Testis (tissue), 3 donors: ENCODE results near the gene SLC26A9. TPM values are rescaled to one million over a fixed set of nuclear protein-coding genes. Genes with fewer than 3 reads are reported as not detected.

Source experiments
- DNase-seq: peaks from one replicate; pipeline ENCODE4 v3.0.0-alpha.2; 2019
- H3K27ac ChIP-seq, 2 donors: fragments of 200-600 bp; sonication (generic); one replicate each; pipeline ENCODE4 v1.5.1; 2019
- H3K27me3 ChIP-seq: fragments of 200-600 bp; sonication (generic); one replicate; pipeline ENCODE4 v1.5.1; 2019
- H3K36me3 ChIP-seq: fragments of 200-600 bp; sonication (generic); one replicate; pipeline ENCODE4 v1.5.1; 2017; ENCODE audit warnings: low read depth; ENCODE audit errors: missing control alignments
- H3K4me1 ChIP-seq: fragments of 200-600 bp; sonication (generic); one replicate; pipeline ENCODE4 v1.5.1; 2019
- H3K4me3 ChIP-seq, 2 donors: fragments of 200-600 bp; sonication (generic); one replicate each; pipeline ENCODE4 v1.5.1; 2017 to 2019
- H3K9me3 ChIP-seq: fragments of 200-600 bp; sonication (generic); one replicate; pipeline ENCODE4 v1.5.1; 2017
- CTCF ChIP-seq, 3 experiments: fragments of 450-650 bp in 2 of 3; fragments of 200-600 bp in 1 of 3; sonication (generic) in 1 of 3; IDR thresholded peaks; one replicate each; pipeline ENCODE4 v1.5.1; 2016 to 2019; ENCODE audit warnings: antibody characterized with exemption in 3 of 3, mild to moderate bottlenecking in 2 of 3, moderate library complexity in 1 of 3
- POLR2A ChIP-seq: fragments of 450-650 bp; IDR thresholded peaks from one replicate; pipeline ENCODE4 v1.6.1; 2017; ENCODE audit warnings: antibody characterized with exemption, mild to moderate bottlenecking, moderate library complexity
- WGBS, 2 donors: methylation state at CpG; one replicate each; pipeline ENCODE4 v1.1.5; 2018; 5-methylcytosine and 5-hydroxymethylcytosine counted together
- intact Hi-C: fragments of 100-400 bp; cut with DNase I; formaldehyde crosslinking; loops from one replicate; pipeline ENCODE4 v1.15.1; 2023; ENCODE audit warnings: low total_unique reads
- polyA plus RNA-seq: library from polyadenylated mRNA; stranded (reverse); fragments of 350-450 nt; fragmentation: Illumina TruSeq; extraction: RNeasy Lipid Tissue Mini Kit (QIAGEN cat#74804); gene quantifications from one replicate; pipeline ENCODE4 v1.2.3, GENCODE V29; 2014; ENCODE audit warnings: low read depth, low replicate concordance; ENCODE audit not compliant: insufficient read depth
- total RNA-seq, 2 donors: library from RNA; depleted of rRNA; stranded (reverse); fragments of >200 nt; gene quantifications; one replicate each; pipeline ENCODE4 v1.2.3, GENCODE V29; 2016

SLC26A9 gene
- total and polyA plus RNA-seq, 3 donors from 2014 or later = 0.24 to 0.43 (median 0.26) TPM

- Histone ChIP-seq H3K9me3 (no peaks in the 10 kb centered on the region), H3K4me3 (no peak overlapping the region), H3K27me3 (no peaks in the 10 kb centered on the region), H3K36me3 (no peaks in the 10 kb centered on the region), H3K27ac (no peak overlapping the region), H3K4me1 (peaks cover 20% of the 10 kb centered on the region)
- TF ChIP-seq CTCF (IDR thresholded peaks at IDR 0.05) = peak; percentile 79 to 87 (median 83)
- TF ChIP-seq POLR2A = no peak
- DNase-seq = peak; percentile 89
- intact Hi-C loops = loop anchor here (5.0 kb wide), 1 partner anchor 58 kb away; no protein-coding TSS in a partner anchor
- 39 to 55% methylated on average over 5 to 8 of the region's 8 CpGs for whole genome bisulfite sequencing, 2 donors
Observed at GRCh38 chr1:205918955-205919746, 24.1 kb downstream of the SLC26A9 start.

- no peaks in the 10 kb centered on the region for H3K27me3 ChIP-seq
- H3K36me3 ChIP-seq = no peaks in the 10 kb centered on the region
- DNase-seq = no peak
- H3K9me3 ChIP-seq = no peaks in the 10 kb centered on the region
- no peak overlapping the region for H3K4me3 ChIP-seq
- TF ChIP-seq POLR2A (no peak), CTCF (IDR thresholded peaks at IDR 0.05) (no peak)
- WGBS, 2 donors = 52 to 76% methylated on average over 8 of the region's 8 CpGs
- peaks cover 25% of the 10 kb centered on the region for H3K4me1 ChIP-seq
- no peak overlapping the region for H3K27ac ChIP-seq
- intact Hi-C loops = loop anchor here (5.0 kb wide), 1 partner anchor 60 kb away; no protein-coding TSS in a partner anchor
Observed at GRCh38 chr1:205917466-205918238, 25.6 kb downstream of the SLC26A9 start.

- Histone ChIP-seq H3K4me1 (peaks cover 25% of the 10 kb centered on the region), H3K27ac (no peak overlapping the region), H3K4me3 (no peak overlapping the region), H3K36me3 (no peaks in the 10 kb centered on the region), H3K9me3 (no peaks in the 10 kb centered on the region), H3K27me3 (no peaks in the 10 kb centered on the region)
- 86 to 92% methylated on average over 7 of the region's 7 CpGs for WGBS, 2 donors
- intact Hi-C loops = loop anchor here (5.0 kb wide), 1 partner anchor 61 kb away; no protein-coding TSS in a partner anchor
- TF ChIP-seq POLR2A (no peak), CTCF (IDR thresholded peaks at IDR 0.05) (no peak)
- no peak for DNase-seq
Observed at GRCh38 chr1:205916541-205916940, 26.7 kb downstream of the SLC26A9 start.

GRCh38 chr1:205915354-205915990 is 27.8 kb downstream of the SLC26A9 start:
- TF ChIP-seq CTCF (IDR thresholded peaks at IDR 0.05) (no peak), POLR2A (no peak)
- H3K27ac ChIP-seq = no peak overlapping the region
- no peaks in the 10 kb centered on the region for H3K9me3 ChIP-seq
- no peak for DNase-seq
- 69 to 74% methylated on average over 10 of the region's 10 CpGs for WGBS, 2 donors
- H3K27me3 ChIP-seq = no peaks in the 10 kb centered on the region
- H3K4me1 ChIP-seq = peaks cover 25% of the 10 kb centered on the region
- H3K36me3 ChIP-seq = no peaks in the 10 kb centered on the region
- H3K4me3 ChIP-seq = no peak overlapping the region
- intact Hi-C loops = loop anchor here (5.0 kb wide), 1 partner anchor 62 kb away; no protein-coding TSS in a partner anchor
